RPMI8226 (cell line): Measurements from ENCODE around the gene NOL4.

ENCODE experiments used
- DNase-seq: peaks from one replicate; pipeline ENCODE4 v3.0.0-alpha.2; 2015

The NOL4 gene

GRCh38 chr18:34189656-34190435 lies 34.9 kb downstream of the NOL4 start:
- DNase-seq: no peak
